HepG2 (cell line): ENCODE data around the gene TTLL13. TPM values are rescaled to one million over a fixed set of nuclear protein-coding genes. Genes with fewer than 3 reads are reported as not detected.

Source experiments
- ATAC-seq: fragments of 200-7000 bp; cut with Tn5 transposase; 3 replicates; pipeline ENCODE4 v1.9.1; 2020; ENCODE audit warnings: mild to moderate bottlenecking, moderate library complexity
- BruUV-seq: library from RNA; stranded (reverse); fragments of 400-500 nt; replicated peaks from 2 replicates; lab custom pipeline; 2021; lab: Mats Ljungman, UMichigan
- CTCF ChIA-PET: fragments of 300-600 bp; formaldehyde crosslinking; extraction: SDS; loops from one replicate; lab custom pipeline; 2021; ENCODE audit warnings: low total read pairs, inconsistent platforms, low intra/inter-chr PET ratio; lab: Yijun Ruan, JAX
- POLR2A ChIA-PET: fragments of 350-600 bp; sonication (Branson Sonifier 250); formaldehyde crosslinking; loops from one replicate; lab custom pipeline; 2020; ENCODE audit warnings: antibody characterized with exemption, inconsistent platforms; lab: Yijun Ruan, JAX
- DNase-seq: peaks from one replicate; pipeline ENCODE4 v3.0.0-alpha.2; 2015; ENCODE audit warnings: low spot score
- FAIRE-seq: peaks from 3 replicates; lab custom pipeline; 2011; peaks lifted over from hg19 to GRCh38; lab: Jason Lieb, UNC
- H2AFZ ChIP-seq: one replicate; pipeline ENCODE4 v1.6.1; 2011; ENCODE audit warnings: low read length, inconsistent platforms
- H3K27ac ChIP-seq: fragments of 300-600 bp; 3 replicates; pipeline ENCODE4 v1.8.0; 2011; ENCODE audit warnings: mixed run types, mild to moderate bottlenecking, mixed read lengths, low read length, inconsistent platforms; ENCODE audit not compliant: insufficient read depth; ENCODE audit errors: extremely low read length
- H3K27me3 ChIP-seq, 2 experiments: fragments of 200-600 bp in 1 of 2; 2 replicates in 1 of 2; 3 replicates in 1 of 2; pipeline versions ENCODE4 v1.6.0 to v1.8.0; 2011; ENCODE audit warnings: low read length in 2 of 2, mild to moderate bottlenecking in 2 of 2, moderate library complexity in 2 of 2, inconsistent platforms in 1 of 2; ENCODE audit not compliant: insufficient read depth in 2 of 2, control insufficient read depth in 1 of 2
- H3K36me3 ChIP-seq, 2 experiments: fragments of 200-600 bp in 1 of 2; replicated peaks in 1 of 2; 2 replicates in 1 of 2; 3 replicates in 1 of 2; pipeline versions ENCODE4 v1.5.1 to v1.8.0; 2011; ENCODE audit warnings: low read length in 2 of 2, inconsistent platforms in 1 of 2; ENCODE audit not compliant: insufficient read depth in 2 of 2, control insufficient read depth in 1 of 2
- H3K4me1 ChIP-seq: 2 replicates; pipeline ENCODE4 v1.5.1; 2012; ENCODE audit warnings: low read length, inconsistent platforms; ENCODE audit not compliant: insufficient read depth
- H3K4me2 ChIP-seq: 2 replicates; pipeline ENCODE4 v1.6.0; 2011; ENCODE audit warnings: low read depth, low read length, inconsistent platforms
- H3K4me3 ChIP-seq, 3 experiments: fragments of 200-600 bp in 1 of 3; sonication (generic), shearing (Covaris generic) in 1 of 3; replicated peaks in 1 of 3; 2 replicates each; pipeline ENCODE4 v1.5.1; 2011 to 2016; ENCODE audit warnings: low read length in 3 of 3, inconsistent platforms in 2 of 3, low read depth in 2 of 3, mild to moderate bottlenecking in 2 of 3, control low read depth in 1 of 3, mixed read lengths in 1 of 3; ENCODE audit not compliant: insufficient read depth in 1 of 3
- H3K79me2 ChIP-seq: one replicate; pipeline ENCODE4 v1.6.1; 2011; ENCODE audit warnings: low read length, inconsistent platforms; ENCODE audit not compliant: insufficient read depth
- H3K9ac ChIP-seq: 2 replicates; pipeline ENCODE4 v1.6.0; 2011; ENCODE audit warnings: mild to moderate bottlenecking, low read depth, low read length, inconsistent platforms; ENCODE audit not compliant: insufficient read depth
- H3K9me3 ChIP-seq: 2 replicates; pipeline ENCODE4 v1.5.1; 2012; ENCODE audit warnings: mild to moderate bottlenecking, low read length
- H4K20me1 ChIP-seq: 2 replicates; pipeline ENCODE4 v1.6.0; 2011; ENCODE audit warnings: inconsistent platforms, mild to moderate bottlenecking, low read length, moderate library complexity; ENCODE audit not compliant: insufficient read depth
- FOXM1 ChIP-seq: sonication (generic); formaldehyde crosslinking; IDR thresholded peaks from 2 replicates; pipeline ENCODE4 v1.5.0; 2020; ENCODE audit warnings: missing genetic modification reagents
- HES4 ChIP-seq: sonication (generic); formaldehyde crosslinking; IDR thresholded peaks from 2 replicates; pipeline ENCODE4 v1.9.0; 2021; ENCODE audit warnings: mild to moderate bottlenecking, missing genetic modification reagents, borderline replicate concordance
- HNRNPUL1 ChIP-seq: fragments of 200-400 bp; formaldehyde crosslinking; IDR thresholded peaks from 2 replicates; pipeline ENCODE4 v1.6.1; 2017; ENCODE audit warnings: low read depth, mild to moderate bottlenecking, low read length, moderate library complexity
- SMARCE1 ChIP-seq: fragments of 450-650 bp; IDR thresholded peaks from 2 replicates; pipeline ENCODE4 v1.6.1; 2017; ENCODE audit warnings: borderline replicate concordance
- TRAFD1 ChIP-seq: sonication (generic); formaldehyde crosslinking; IDR thresholded peaks from 2 replicates; pipeline ENCODE4 v1.5.1; 2020; ENCODE audit warnings: missing genetic modification reagents, mild to moderate bottlenecking, borderline replicate concordance
- ZBTB3 ChIP-seq: sonication (generic); formaldehyde crosslinking; IDR thresholded peaks from 2 replicates; pipeline ENCODE4 v1.4.0; 2020; ENCODE audit warnings: low read depth, mild to moderate bottlenecking, moderate library complexity, missing genetic modification reagents, borderline replicate concordance
- ZNF143 ChIP-seq: sonication (generic); formaldehyde crosslinking; IDR thresholded peaks from 2 replicates; pipeline ENCODE4 v1.4.0; 2020; ENCODE audit warnings: missing genetic modification reagents
- ZNF329 ChIP-seq: sonication (generic); formaldehyde crosslinking; IDR thresholded peaks from 2 replicates; pipeline ENCODE4 v1.9.0; 2021; ENCODE audit warnings: low read depth, mild to moderate bottlenecking, missing genetic modification reagents
- ZNF451 ChIP-seq: sonication (generic); formaldehyde crosslinking; IDR thresholded peaks from 2 replicates; pipeline ENCODE4 v1.5.0; 2020; ENCODE audit warnings: mild to moderate bottlenecking, missing genetic modification reagents
- ZNF616 ChIP-seq: sonication (generic); formaldehyde crosslinking; IDR thresholded peaks from 2 replicates; pipeline ENCODE4 v1.5.0; 2020; ENCODE audit warnings: low read depth, mild to moderate bottlenecking, missing genetic modification reagents
- ZNF746 ChIP-seq: sonication (generic); formaldehyde crosslinking; IDR thresholded peaks from 2 replicates; pipeline ENCODE4 v1.8.0; 2022; ENCODE audit warnings: mild to moderate bottlenecking, missing genetic modification reagents
- ZNF781 ChIP-seq: sonication (generic); formaldehyde crosslinking; IDR thresholded peaks from 2 replicates; pipeline ENCODE4 v1.5.1; 2020; ENCODE audit warnings: borderline replicate concordance, mild to moderate bottlenecking, missing genetic modification reagents; ENCODE audit errors: not compliant biosample characterization
- WGBS: methylation state at CpG from one replicate; pipeline ENCODE4 v1.1.6; 2017; ENCODE audit warnings: low lambda C conversion rate; 5-methylcytosine and 5-hydroxymethylcytosine counted together
- in situ Hi-C: cut with HindIII; loops from 2 replicates; pipeline ENCODE4 v1.10.0; 2017; ENCODE audit warnings: low pct_unique_long_range_greater_than_20kb; ENCODE audit not compliant: extremely low pct_ligation_motif_present
- intact Hi-C: fragments of 100-400 bp; cut with micrococcal nuclease; formaldehyde crosslinking; loops from one replicate; pipeline ENCODE4 v1.10.0; 2022; ENCODE audit not compliant: unreplicated experiment
- polyA plus RNA-seq, 8 experiments: library from polyadenylated mRNA; depleted of rRNA in 3 of 8; stranded (reverse) in 7 of 8; unstranded in 1 of 8; fragments of >200 nt; fragmentation: Illumina TruSeq in 4 of 8; extraction: Trizol in 4 of 8; gene quantifications; 2 replicates each; pipeline versions ENCODE4 v1.2.1 to v1.2.3, GENCODE V29; 2011 to 2016; ENCODE audit warnings: low read depth in 4 of 8, missing spikeins in 1 of 8, mixed read lengths in 1 of 8; ENCODE audit not compliant: insufficient read depth in 1 of 8
- total RNA-seq, 5 experiments: library from RNA; depleted of rRNA; stranded (reverse); fragments of >200 nt; fragmentation: Illumina TruSeq; extraction: Trizol; gene quantifications; 2 replicates each; pipeline ENCODE4 v1.2.3, GENCODE V29; 2016; ENCODE audit warnings: low read depth in 1 of 5
- TF ChIP-seq, protein P1 (sequence below): sonication (generic); formaldehyde crosslinking; conservative IDR thresholded peaks from 2 replicates; pipeline ENCODE4 v1.4.0; 2020; ENCODE audit warnings: missing genetic modification reagents

TTLL13 gene
- total and polyA plus RNA-seq, 2 of the 13 experiments (the other 11 are each of a cell fraction or from before 2014, with no cell fraction given): 0.07 to 0.29 TPM

DNA sequence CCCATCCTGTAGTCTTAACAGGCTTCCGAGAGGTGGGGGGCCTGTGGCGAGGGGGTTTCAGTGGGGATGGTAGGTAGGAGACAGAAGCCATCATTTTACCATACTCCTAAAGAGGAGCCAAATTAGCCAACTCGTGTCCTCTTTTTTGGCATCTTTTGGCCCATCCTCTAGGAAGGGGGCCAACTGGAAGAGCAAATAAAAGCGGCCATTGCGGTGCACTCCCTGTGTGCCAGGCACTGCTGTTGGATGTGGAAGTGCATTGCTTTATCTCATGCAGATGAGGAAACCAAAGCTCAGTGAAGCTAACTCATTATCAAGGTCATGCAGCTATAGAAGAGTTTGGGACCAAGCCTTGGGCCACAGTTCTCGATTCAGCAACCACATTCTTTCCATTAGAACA lies 42.1 kb upstream of the TTLL13 start:
- ATAC-seq: no peak
- intact Hi-C loops (no loop called here), in situ Hi-C loops (no loop called here)
- Histone ChIP-seq H3K79me2 (peaks cover 6% of the 10 kb centered on the region), H3K9me3 (no peaks in the 10 kb centered on the region), H3K27ac (no peak overlapping the region), H3K27me3 (no peaks in the 10 kb centered on the region), H2AFZ (no peak overlapping the region), H3K4me1 (peaks cover 44% of the 10 kb centered on the region), H3K9ac (no peak overlapping the region), H3K4me3 (no peak overlapping the region), H4K20me1 (peaks cover 6% of the 10 kb centered on the region; the same call in 1 of the 2 replicates), H3K4me2 (no peak overlapping the region), H3K36me3 (peaks cover 2 to 7% of the 10 kb centered on the region in 2 experiments; a peak in 2 of 5 replicates)
- no peak for TF ChIP-seq ZBTB3 (CRISPR knock-in tag)
- no peak for TF ChIP-seq HES4 (CRISPR knock-in tag)
- TF ChIP-seq SMARCE1: no peak
- no peak for TF ChIP-seq ZNF616
- TF ChIP-seq ZNF329 (CRISPR knock-in tag): no peak
- TF ChIP-seq TRAFD1 (CRISPR knock-in tag): no peak
- TF ChIP-seq, protein P1, sequence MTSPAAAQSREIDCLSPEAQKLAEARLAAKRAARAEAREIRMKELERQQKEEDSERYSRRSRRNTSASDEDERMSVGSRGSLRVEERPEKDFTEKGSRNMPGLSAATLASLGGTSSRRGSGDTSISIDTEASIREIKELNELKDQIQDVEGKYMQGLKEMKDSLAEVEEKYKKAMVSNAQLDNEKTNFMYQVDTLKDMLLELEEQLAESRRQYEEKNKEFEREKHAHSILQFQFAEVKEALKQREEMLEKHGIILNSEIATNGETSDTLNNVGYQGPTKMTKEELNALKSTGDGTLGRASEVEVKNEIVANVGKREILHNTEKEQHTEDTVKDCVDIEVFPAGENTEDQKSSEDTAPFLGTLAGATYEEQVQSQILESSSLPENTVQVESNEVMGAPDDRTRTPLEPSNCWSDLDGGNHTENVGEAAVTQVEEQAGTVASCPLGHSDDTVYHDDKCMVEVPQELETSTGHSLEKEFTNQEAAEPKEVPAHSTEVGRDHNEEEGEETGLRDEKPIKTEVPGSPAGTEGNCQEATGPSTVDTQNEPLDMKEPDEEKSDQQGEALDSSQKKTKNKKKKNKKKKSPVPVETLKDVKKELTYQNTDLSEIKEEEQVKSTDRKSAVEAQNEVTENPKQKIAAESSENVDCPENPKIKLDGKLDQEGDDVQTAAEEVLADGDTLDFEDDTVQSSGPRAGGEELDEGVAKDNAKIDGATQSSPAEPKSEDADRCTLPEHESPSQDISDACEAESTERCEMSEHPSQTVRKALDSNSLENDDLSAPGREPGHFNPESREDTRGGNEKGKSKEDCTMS (CRISPR knock-in tag): no peak
- TF ChIP-seq ZNF746 (CRISPR knock-in tag): no peak
- no peak for TF ChIP-seq ZNF781 (CRISPR knock-in tag)
- no peak for TF ChIP-seq HNRNPUL1
- no peak for TF ChIP-seq FOXM1 (CRISPR knock-in tag)
- TF ChIP-seq ZNF143 (CRISPR knock-in tag): no peak
- no peak for TF ChIP-seq ZNF451 (CRISPR knock-in tag)
- ChIA-PET CTCF (no interaction called here), POLR2A (no interaction called here)
- no peak for FAIRE-seq
- DNase-seq: no peak
- 97% methylated on average over 4 of the region's 6 CpGs for WGBS
- no TSS peak for BruUV-seq
